A549 (cell line): ENCODE measurements around the gene TMEM101. TPM values are rescaled to one million over a fixed set of nuclear protein-coding genes. Genes with fewer than 3 reads are reported as not detected.

Source experiments
- ATAC-seq, 2 experiments: fragments of 200-7000 bp in 1 of 2; fragments of >200 bp in 1 of 2; cut with Nextera tagmentation in 1 of 2; cut with Tn5 transposase in 1 of 2; 3 replicates each; pipeline versions ENCODE4 v1.8.0 to v1.9.1; 2018 to 2020; ENCODE audit warnings: mild to moderate bottlenecking in 1 of 2, moderate library complexity in 1 of 2
- CTCF ChIA-PET: fragments of 300-600 bp; sonication (Branson Sonifier 250); formaldehyde crosslinking; extraction: SDS; loops from one replicate; lab custom pipeline; 2021; ENCODE audit warnings: antibody characterized with exemption, inconsistent platforms; lab: Yijun Ruan, JAX
- POLR2A ChIA-PET: fragments of 350-600 bp; formaldehyde crosslinking; extraction: SDS; loops from one replicate; lab custom pipeline; 2021; ENCODE audit warnings: antibody characterized with exemption, inconsistent platforms; lab: Yijun Ruan, JAX
- DNase-seq, 2 experiments: peaks; one replicate each; pipeline versions ENCODE4 v3.0.0 to v3.0.0-alpha.2; 2011 to 2016; ENCODE audit warnings: low read depth in 1 of 2, low spot score in 1 of 2
- FAIRE-seq: peaks from 2 replicates; lab custom pipeline; 2011; peaks lifted over from hg19 to GRCh38; lab: Jason Lieb, UNC
- H3K27ac ChIP-seq, 2 experiments: fragments of >200 bp; sonication (Bioruptor Twin); formaldehyde crosslinking; 3 replicates each; pipeline ENCODE4 v1.5.1; 2016 to 2017
- H3K4me1 ChIP-seq: fragments of >200 bp; sonication (Bioruptor Twin); formaldehyde crosslinking; 3 replicates; pipeline ENCODE4 v1.6.1; 2016
- H3K4me2 ChIP-seq: fragments of >200 bp; sonication (Bioruptor Twin); formaldehyde crosslinking; 3 replicates; pipeline ENCODE4 v1.6.1; 2016
- H3K4me3 ChIP-seq: fragments of >200 bp; sonication (Bioruptor Twin); formaldehyde crosslinking; 3 replicates; pipeline ENCODE4 v1.5.1; 2016
- H3K9me3 ChIP-seq: fragments of >200 bp; sonication (Bioruptor Twin); formaldehyde crosslinking; 3 replicates; pipeline ENCODE4 v1.6.1; 2016
- BHLHE40 ChIP-seq: IDR thresholded peaks from 2 replicates; pipeline ENCODE4 v1.6.1; 2012; ENCODE audit warnings: low read depth, low read length, inconsistent platforms
- CBX8 ChIP-seq: fragments of 200-600 bp; sonication (generic); IDR thresholded peaks from 2 replicates; pipeline ENCODE4 v1.6.1; 2016
- CTCF ChIP-seq: fragments of >200 bp; sonication (Bioruptor Twin); formaldehyde crosslinking; IDR thresholded peaks from 3 replicates; pipeline ENCODE4 v1.5.1; 2016
- FOSL2 ChIP-seq, 2 experiments: fragments of 450-650 bp in 1 of 2; fragments of >200 bp in 1 of 2; sonication (Bioruptor Twin) in 1 of 2; formaldehyde crosslinking; IDR thresholded peaks; 2 replicates each; pipeline versions ENCODE4 v1.5.0 to v1.6.1; 2016 to 2020; ENCODE audit warnings: mild to moderate bottlenecking in 1 of 2, moderate library complexity in 1 of 2
- FOXS1 ChIP-seq: fragments of 250-450 bp; sonication (Bioruptor Pico); IDR thresholded peaks from 2 replicates; pipeline ENCODE4 v1.5.0; 2020; ENCODE audit warnings: mild to moderate bottlenecking, moderate library complexity
- HDAC2 ChIP-seq: fragments of 200-600 bp; sonication (generic); IDR thresholded peaks from 2 replicates; pipeline ENCODE4 v1.6.1; 2016
- HEYL ChIP-seq: fragments of 250-450 bp; sonication (Bioruptor Pico); IDR thresholded peaks from 2 replicates; pipeline ENCODE4 v1.8.0; 2021; ENCODE audit warnings: mild to moderate bottlenecking, moderate library complexity
- HMGXB4 ChIP-seq: fragments of 250-450 bp; sonication (Bioruptor Pico); IDR thresholded peaks from 2 replicates; pipeline ENCODE4 v1.5.0; 2021; ENCODE audit warnings: mild to moderate bottlenecking, moderate library complexity, borderline replicate concordance
- HOXB5 ChIP-seq: fragments of 250-450 bp; sonication (Bioruptor Pico); IDR thresholded peaks from 2 replicates; pipeline ENCODE4 v1.5.0; 2020; ENCODE audit warnings: mild to moderate bottlenecking, moderate library complexity
- JUNB ChIP-seq: fragments of >200 bp; sonication (Bioruptor Twin); formaldehyde crosslinking; IDR thresholded peaks from 2 replicates; pipeline ENCODE4 v1.6.1; 2016
- KDM1A ChIP-seq: fragments of 200-600 bp; sonication (generic); IDR thresholded peaks from 2 replicates; pipeline ENCODE4 v1.6.1; 2016; ENCODE audit warnings: low read depth, mild to moderate bottlenecking
- MAFK ChIP-seq: fragments of 450-650 bp; IDR thresholded peaks from 2 replicates; pipeline ENCODE4 v1.6.1; 2014; ENCODE audit not compliant: partially characterized antibody
- NFE2L2 ChIP-seq: fragments of 150-350 bp; conservative IDR thresholded peaks from 2 replicates; pipeline ENCODE4 v1.6.1; 2014; ENCODE audit warnings: low read length
- NPAS2 ChIP-seq: fragments of 250-450 bp; sonication (Bioruptor Pico); IDR thresholded peaks from 2 replicates; pipeline ENCODE4 v1.8.0; 2022; ENCODE audit warnings: mild to moderate bottlenecking, moderate library complexity, borderline replicate concordance
- POLR2A ChIP-seq: IDR thresholded peaks from 2 replicates; pipeline ENCODE4 v1.6.1; 2012; ENCODE audit warnings: mild to moderate bottlenecking, low read length
- RCOR1 ChIP-seq: fragments of 150-350 bp; IDR thresholded peaks from 2 replicates; pipeline ENCODE4 v1.6.1; 2014; ENCODE audit warnings: antibody characterized with exemption, low read length, low read depth
- REST ChIP-seq: fragments of 200-600 bp; sonication (generic); IDR thresholded peaks from 2 replicates; pipeline ENCODE4 v1.6.1; 2016; ENCODE audit warnings: antibody characterized with exemption, mild to moderate bottlenecking, moderate library complexity
- SMC3 ChIP-seq: fragments of >200 bp; sonication (Bioruptor Twin); formaldehyde crosslinking; IDR thresholded peaks from 3 replicates; pipeline ENCODE4 v1.6.1; 2018; ENCODE audit warnings: inconsistent platforms
- SREBF2 ChIP-seq: fragments of 450-650 bp; IDR thresholded peaks from 2 replicates; pipeline ENCODE4 v1.6.1; 2014; ENCODE audit warnings: mild to moderate bottlenecking, moderate library complexity
- TFCP2L1 ChIP-seq: fragments of 250-450 bp; sonication (Bioruptor Pico); IDR thresholded peaks from 2 replicates; pipeline ENCODE4 v1.5.0; 2021; ENCODE audit warnings: mild to moderate bottlenecking
- ZSCAN20 ChIP-seq: fragments of 250-450 bp; sonication (Bioruptor Pico); IDR thresholded peaks from 2 replicates; pipeline ENCODE4 v1.8.0; 2022; ENCODE audit warnings: mild to moderate bottlenecking, moderate library complexity
- WGBS: methylation state at CpG from one replicate; pipeline ENCODE4 v1.1.6; 2017; ENCODE audit errors: missing lambda C conversion rate; 5-methylcytosine and 5-hydroxymethylcytosine counted together
- polyA plus RNA-seq, 4 experiments: library from polyadenylated mRNA; depleted of rRNA in 3 of 4; stranded (reverse); fragments of >200 nt; fragmentation: RNase III in 1 of 4; extraction: RNeasy Plus Mini Kit Qiagen cat#74134 plus additional on column Dnase treatment in 1 of 4; gene quantifications; 2 replicates in 3 of 4; 3 replicates in 1 of 4; pipeline ENCODE4 v1.2.3, GENCODE V29; 2011 to 2017
- TF ChIP-seq, protein P1 (sequence below): IDR thresholded peaks from 2 replicates; pipeline ENCODE4 v1.6.1; 2012

Gene TMEM101
- polyA plus RNA-seq, 2 of the 4 experiments (the other 2 are of a cell fraction) = 32.2 to 38.2 TPM

GRCh38 chr17:43986225-43986981, 28.4 kb downstream of the TMEM101 start:
- H3K4me2 ChIP-seq = no peak overlapping the region
- ChIA-PET CTCF (interaction anchor here (0.6 to 24.9 kb wide), 11 partner anchors 10 to 855 kb away, joined by 3 to 657 read pairs (median 3); partner anchors contain the start of genes PPY and PYY), POLR2A (no interaction called here)
- no peaks in the 10 kb centered on the region for H3K9me3 ChIP-seq
- no peak for FAIRE-seq
- no peak overlapping the region for H3K27ac ChIP-seq
- ATAC-seq = no peak
- WGBS = 95% methylated on average over 7 of the region's 7 CpGs
- no peak for DNase-seq
- TF ChIP-seq HDAC2 = no peak
- no peak for TF ChIP-seq REST
- no peak for TF ChIP-seq ZSCAN20
- TF ChIP-seq TFCP2L1 = no peak
- TF ChIP-seq FOSL2 (IDR thresholded peaks at IDR 0.05) = no peak
- no peak for TF ChIP-seq FOSL2 (CRISPR knock-in tag; IDR thresholded peaks at IDR 0.05)
- TF ChIP-seq HEYL = no peak
- TF ChIP-seq MAFK = peak; percentile 7
- no peak for TF ChIP-seq CTCF
- 0 out of 3 replicates have a peak, but pooled peaks cover 8% of the 10 kb centered on the region for H3K4me1 ChIP-seq
- H3K4me3 ChIP-seq = no peak overlapping the region

DNA sequence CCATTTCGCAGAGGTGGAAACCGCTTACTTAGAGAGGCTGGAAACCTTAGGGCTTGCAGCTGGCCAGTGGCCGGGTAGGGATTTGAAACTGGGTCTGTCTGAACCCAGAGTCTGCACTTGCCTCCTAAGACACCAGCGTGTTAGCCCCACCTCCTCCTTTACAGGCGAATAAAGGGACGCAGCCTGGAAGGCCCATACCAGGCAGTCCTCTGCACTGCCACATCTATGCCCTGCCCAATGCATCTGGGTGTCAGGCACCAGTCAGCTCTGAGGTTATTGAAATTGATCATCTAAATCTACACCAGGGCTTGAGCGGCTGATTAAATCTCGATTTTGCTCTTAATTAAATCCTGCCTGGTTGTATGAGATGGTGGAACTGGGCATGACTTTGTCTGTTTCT, 30.2 kb downstream of the TMEM101 start:
- DNase-seq (no peak), ATAC-seq (peak in 1 of 2 experiments; percentile 9; a peak in 1 of 6 replicates)
- CTCF ChIA-PET = interaction anchor here (0.6 to 8.7 kb wide), 14 partner anchors 8 to 320 kb away, joined by 3 to 107 read pairs (median 5); partner anchors contain the start of gene PPY
- H3K27ac ChIP-seq = no peak overlapping the region; a peak in 1 of 6 replicates
- 89% methylated on average over 8 of the region's 8 CpGs for WGBS
- H3K9me3 ChIP-seq = no peaks in the 10 kb centered on the region
- peak overlapping the region; percentile 99 for H3K4me2 ChIP-seq
- peak overlapping the region; percentile 59; the same call in 1 of the 3 replicates for H3K4me3 ChIP-seq
- H3K4me1 ChIP-seq = 0 out of 3 replicates have a peak, but pooled peaks cover 8% of the 10 kb centered on the region
- TF ChIP-seq JUNB = no peak
- no peak for TF ChIP-seq POLR2A
- no peak for TF ChIP-seq RCOR1
- TF ChIP-seq, protein P1, sequence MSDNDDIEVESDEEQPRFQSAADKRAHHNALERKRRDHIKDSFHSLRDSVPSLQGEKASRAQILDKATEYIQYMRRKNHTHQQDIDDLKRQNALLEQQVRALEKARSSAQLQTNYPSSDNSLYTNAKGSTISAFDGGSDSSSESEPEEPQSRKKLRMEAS = no peak
- no peak for TF ChIP-seq NPAS2
- TF ChIP-seq FOXS1 (CRISPR knock-in tag) = no peak
- no peak for TF ChIP-seq HMGXB4 (CRISPR knock-in tag)
- TF ChIP-seq REST = no peak
- no peak for TF ChIP-seq NFE2L2
- TF ChIP-seq SMC3 = no peak
- TF ChIP-seq CBX8 = no peak
- TF ChIP-seq HOXB5 (CRISPR knock-in tag) = no peak
- TF ChIP-seq TFCP2L1 = no peak
- TF ChIP-seq KDM1A = no peak
- no peak for TF ChIP-seq BHLHE40
- no peak for TF ChIP-seq MAFK
- no peak for TF ChIP-seq SREBF2
- TF ChIP-seq, all 56 proteins: peak for 0
- POLR2A ChIA-PET = no interaction called here
- no peak for FAIRE-seq
